Caco-2 (cell line): Measurements from ENCODE around the gene RGS1. TPM values are rescaled to one million over a fixed set of nuclear protein-coding genes. Genes with fewer than 3 reads are reported as not detected.

Experiments
- BruUV-seq: library from RNA; stranded (reverse); fragments of 400-500 nt; replicated peaks from 2 replicates; lab custom pipeline; 2021; lab: Mats Ljungman, UMichigan
- CTCF ChIA-PET: fragments of 300-600 bp; sonication (Branson Sonifier 250); formaldehyde crosslinking; loops from one replicate; lab custom pipeline; 2022; ENCODE audit warnings: antibody characterized with exemption; lab: Charles Lee
- POLR2A ChIA-PET: fragments of 300-600 bp; sonication (Branson Sonifier 250); formaldehyde crosslinking; loops from one replicate; lab custom pipeline; 2022; ENCODE audit warnings: antibody characterized with exemption; lab: Charles Lee
- DNase-seq, 2 experiments: peaks; one replicate each; pipeline versions ENCODE4 v3.0.0 to v3.0.0-alpha.2; 2020 to 2022
- H3K27me3 ChIP-seq: replicated peaks from 2 replicates; pipeline ENCODE4 v1.6.0; 2011; ENCODE audit warnings: low read length; ENCODE audit not compliant: control insufficient read depth, insufficient read depth
- H3K36me3 ChIP-seq: 2 replicates; pipeline ENCODE4 v1.5.1; 2011; ENCODE audit warnings: low read length; ENCODE audit not compliant: control insufficient read depth, insufficient read depth
- H3K4me1 ChIP-seq: fragments of 250-450 bp; sonication (Bioruptor Pico); 2 replicates; pipeline ENCODE4 v1.5.1; 2020; ENCODE audit warnings: mild to moderate bottlenecking
- H3K4me3 ChIP-seq: 2 replicates; pipeline ENCODE4 v1.5.1; 2011; ENCODE audit warnings: low read depth, mild to moderate bottlenecking, control low read depth, low read length
- H3K9me3 ChIP-seq: fragments of 250-450 bp; sonication (Bioruptor Pico); 2 replicates; pipeline ENCODE4 v1.5.1; 2020; ENCODE audit warnings: mild to moderate bottlenecking, moderate library complexity
- H3K27ac Mint-ChIP-seq: one replicate; pipeline ENCODE4 v1.8.0; 2022; ENCODE audit warnings: mixed read lengths; ENCODE audit not compliant: unreplicated experiment
- H3K27me3 Mint-ChIP-seq: one replicate; pipeline ENCODE4 v1.8.0; 2022; ENCODE audit warnings: mixed read lengths; ENCODE audit not compliant: insufficient read depth, unreplicated experiment
- H3K36me3 Mint-ChIP-seq: one replicate; pipeline ENCODE4 v1.8.0; 2022; ENCODE audit warnings: mild to moderate bottlenecking, mixed read lengths; ENCODE audit not compliant: insufficient read depth, unreplicated experiment
- H3K4me1 Mint-ChIP-seq: one replicate; pipeline ENCODE4 v1.8.0; 2022; ENCODE audit warnings: low read depth, mixed read lengths; ENCODE audit not compliant: unreplicated experiment
- H3K4me3 Mint-ChIP-seq: one replicate; pipeline ENCODE4 v1.8.0; 2022; ENCODE audit warnings: mild to moderate bottlenecking, moderate library complexity, mixed read lengths; ENCODE audit not compliant: unreplicated experiment
- H3K9me3 Mint-ChIP-seq: one replicate; pipeline ENCODE4 v1.8.0; 2022; ENCODE audit warnings: mixed read lengths; ENCODE audit not compliant: unreplicated experiment
- intact Hi-C: fragments of 100-400 bp; cut with micrococcal nuclease; formaldehyde crosslinking; loops from one replicate; pipeline ENCODE4 v1.10.0; 2022; ENCODE audit not compliant: unreplicated experiment
- total RNA-seq: library from RNA; stranded (reverse); gene quantifications from 2 replicates; pipeline ENCODE4 v1.2.3, GENCODE V29; 2022
- TF ChIP-seq, protein P1 (sequence below), 2 experiments: fragments of 200-600 bp in 1 of 2; IDR thresholded peaks; 1 replicate in 1 of 2; 2 replicates in 1 of 2; pipeline versions ENCODE4 v1.5.1 to v1.8.0; 2011 to 2022; ENCODE audit warnings: antibody characterized with exemption in 1 of 2, control low read depth in 1 of 2, inconsistent platforms in 1 of 2, low read depth in 1 of 2, low read length in 1 of 2, mild to moderate bottlenecking in 1 of 2, moderate library complexity in 1 of 2; ENCODE audit not compliant: insufficient read depth in 1 of 2, severe bottlenecking in 1 of 2, unreplicated experiment in 1 of 2

RGS1 gene
- total RNA-seq, 1 experiment from 2014 or later = not detected

DNA sequence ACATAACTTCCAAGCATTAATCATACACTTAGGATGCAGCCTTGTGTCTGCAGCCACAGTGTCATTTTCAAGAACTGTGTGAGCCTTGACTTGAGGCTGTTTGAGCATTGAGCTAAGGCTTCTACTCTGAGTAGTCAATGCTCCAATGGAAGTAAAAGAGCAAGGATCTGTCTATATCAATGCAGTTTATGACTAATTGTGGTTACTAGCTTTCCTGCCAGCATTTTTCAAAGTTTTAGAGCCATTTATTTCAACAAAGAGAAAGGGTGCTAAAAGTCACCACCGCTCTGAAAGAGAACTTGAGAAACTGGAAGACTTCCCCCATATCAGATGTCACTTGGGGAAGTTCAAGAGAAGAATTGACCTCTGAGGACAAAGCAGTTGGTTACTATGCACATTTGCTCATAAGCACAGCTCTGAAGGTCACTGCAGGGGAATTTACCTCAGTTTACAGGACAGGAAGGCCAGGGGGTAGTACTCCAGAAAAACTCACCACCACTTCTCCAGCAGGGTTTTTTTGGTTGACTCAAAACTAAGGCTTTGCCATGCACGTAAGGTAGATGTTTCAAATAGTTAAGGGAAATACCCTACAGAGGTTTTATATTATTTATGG lies 24.5 kb upstream of the RGS1 start:
- Mint-ChIP-seq H3K4me3 (no peak overlapping the region), H3K27me3 (no peaks in the 10 kb centered on the region), H3K9me3 (no peaks in the 10 kb centered on the region), H3K36me3 (no peaks in the 10 kb centered on the region), H3K27ac (no peak overlapping the region), H3K4me1 (no peaks in the 10 kb centered on the region)
- Histone ChIP-seq H3K9me3 (no peaks in the 10 kb centered on the region), H3K36me3 (no peaks in the 10 kb centered on the region), H3K4me3 (no peak overlapping the region), H3K4me1 (no peaks in the 10 kb centered on the region), H3K27me3 (no peaks in the 10 kb centered on the region)
- no TSS peak for BruUV-seq
- ChIA-PET CTCF (no interaction called here), POLR2A (no interaction called here)
- TF ChIP-seq, protein P1, sequence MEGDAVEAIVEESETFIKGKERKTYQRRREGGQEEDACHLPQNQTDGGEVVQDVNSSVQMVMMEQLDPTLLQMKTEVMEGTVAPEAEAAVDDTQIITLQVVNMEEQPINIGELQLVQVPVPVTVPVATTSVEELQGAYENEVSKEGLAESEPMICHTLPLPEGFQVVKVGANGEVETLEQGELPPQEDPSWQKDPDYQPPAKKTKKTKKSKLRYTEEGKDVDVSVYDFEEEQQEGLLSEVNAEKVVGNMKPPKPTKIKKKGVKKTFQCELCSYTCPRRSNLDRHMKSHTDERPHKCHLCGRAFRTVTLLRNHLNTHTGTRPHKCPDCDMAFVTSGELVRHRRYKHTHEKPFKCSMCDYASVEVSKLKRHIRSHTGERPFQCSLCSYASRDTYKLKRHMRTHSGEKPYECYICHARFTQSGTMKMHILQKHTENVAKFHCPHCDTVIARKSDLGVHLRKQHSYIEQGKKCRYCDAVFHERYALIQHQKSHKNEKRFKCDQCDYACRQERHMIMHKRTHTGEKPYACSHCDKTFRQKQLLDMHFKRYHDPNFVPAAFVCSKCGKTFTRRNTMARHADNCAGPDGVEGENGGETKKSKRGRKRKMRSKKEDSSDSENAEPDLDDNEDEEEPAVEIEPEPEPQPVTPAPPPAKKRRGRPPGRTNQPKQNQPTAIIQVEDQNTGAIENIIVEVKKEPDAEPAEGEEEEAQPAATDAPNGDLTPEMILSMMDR (IDR thresholded peaks at IDR 0.05; ENCODE audit: insufficient read depth in 1 of 2, low read depth in 1 of 2, low read length in 1 of 2, severe bottlenecking in 1 of 2, unreplicated experiment in 1 of 2) = no peak
- intact Hi-C loops = no loop called here
- no peak for DNase-seq

DNA sequence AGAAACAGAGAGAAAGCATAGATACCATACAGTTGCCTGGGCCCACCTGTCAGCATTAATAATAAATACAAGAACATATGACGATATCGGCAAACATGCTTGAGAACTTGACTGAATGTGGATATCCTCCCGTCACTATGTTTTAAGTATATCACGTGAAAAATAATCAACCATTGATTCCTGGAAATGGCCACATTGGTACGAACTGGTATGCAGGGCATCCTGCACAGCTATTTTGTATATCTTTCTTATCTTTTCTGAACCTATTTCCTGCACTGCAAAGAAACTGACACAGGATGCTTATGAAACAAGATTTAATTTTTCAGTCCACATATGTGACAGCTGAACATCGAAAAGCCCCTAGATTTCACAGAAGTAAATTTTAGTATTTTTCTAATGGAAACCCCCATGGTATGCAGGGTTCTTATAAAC lies 22.8 kb upstream of the RGS1 start:
- no peaks in the 10 kb centered on the region for H3K36me3 Mint-ChIP-seq
- Histone ChIP-seq H3K9me3 (no peaks in the 10 kb centered on the region), H3K36me3 (no peaks in the 10 kb centered on the region), H3K4me3 (no peak overlapping the region), H3K4me1 (no peaks in the 10 kb centered on the region), H3K27me3 (no peaks in the 10 kb centered on the region)
- intact Hi-C loops = no loop called here
- no peaks in the 10 kb centered on the region for H3K27me3 Mint-ChIP-seq
- TF ChIP-seq, protein P1 (IDR thresholded peaks at IDR 0.05; ENCODE audit: insufficient read depth in 1 of 2, low read depth in 1 of 2, low read length in 1 of 2, severe bottlenecking in 1 of 2, unreplicated experiment in 1 of 2) = no peak
- no peak for DNase-seq
- POLR2A ChIA-PET = no interaction called here
- CTCF ChIA-PET = no interaction called here
- no peak overlapping the region for H3K27ac Mint-ChIP-seq
- no peaks in the 10 kb centered on the region for H3K4me1 Mint-ChIP-seq
- H3K9me3 Mint-ChIP-seq = no peaks in the 10 kb centered on the region
- H3K4me3 Mint-ChIP-seq = no peak overlapping the region
- BruUV-seq = no TSS peak

DNA sequence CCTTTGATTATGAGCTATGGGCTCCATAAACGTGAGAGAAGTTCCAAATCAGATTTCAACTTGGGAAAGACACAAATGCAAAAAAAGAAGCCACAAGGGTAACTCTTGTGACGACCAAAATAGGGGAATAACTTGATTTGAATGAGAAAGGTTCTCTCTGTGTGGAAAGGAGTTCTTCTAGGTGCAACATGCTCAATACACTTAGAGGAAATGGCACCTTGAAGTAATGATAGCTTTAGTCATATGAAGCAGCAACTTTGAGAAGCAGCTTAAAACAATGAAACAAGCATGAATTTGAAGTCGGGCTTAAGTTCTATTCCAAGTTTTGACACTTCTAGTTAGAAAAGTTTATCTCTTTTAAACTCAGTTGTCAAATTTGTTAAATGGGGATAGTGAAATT lies 21.8 kb upstream of the RGS1 start:
- no peaks in the 10 kb centered on the region for H3K27me3 ChIP-seq
- intact Hi-C loops = no loop called here
- Mint-ChIP-seq H3K27ac (no peak overlapping the region), H3K4me3 (no peak overlapping the region), H3K4me1 (no peaks in the 10 kb centered on the region), H3K36me3 (no peaks in the 10 kb centered on the region), H3K27me3 (no peaks in the 10 kb centered on the region), H3K9me3 (no peaks in the 10 kb centered on the region)
- ChIA-PET CTCF (no interaction called here), POLR2A (no interaction called here)
- no TSS peak for BruUV-seq
- no peaks in the 10 kb centered on the region for H3K4me1 ChIP-seq
- TF ChIP-seq, protein P1 (IDR thresholded peaks at IDR 0.05; ENCODE audit: insufficient read depth in 1 of 2, low read depth in 1 of 2, low read length in 1 of 2, severe bottlenecking in 1 of 2, unreplicated experiment in 1 of 2) = no peak
- no peak for DNase-seq
- no peak overlapping the region for H3K4me3 ChIP-seq
- H3K36me3 ChIP-seq = no peaks in the 10 kb centered on the region
- no peaks in the 10 kb centered on the region for H3K9me3 ChIP-seq
